Epithelial cell of prostate (primary cell): ENCODE measurements around the gene CYP11A1.

Source experiments
- DNase-seq: peaks from one replicate; pipeline ENCODE4 v3.0.0-alpha.2; 2011; ENCODE audit warnings: low read depth, low spot score
- H3K27ac ChIP-seq: fragments of 450-650 bp; 2 replicates; pipeline ENCODE4 v1.5.1; 2017; ENCODE audit warnings: mild to moderate bottlenecking

CYP11A1 gene

GRCh38 chr15:74311734-74312444 lies 55.6 kb downstream of the CYP11A1 start:
- no peak for DNase-seq
- no peak overlapping the region for H3K27ac ChIP-seq

GRCh38 chr15:74307827-74308811 lies 59.3 kb downstream of the CYP11A1 start:
- DNase-seq, result no peak
- no peak overlapping the region for H3K27ac ChIP-seq

GRCh38 chr15:74306781-74307217 lies 60.6 kb downstream of the CYP11A1 start:
- no peak for DNase-seq

GRCh38 chr15:74305687-74306086 lies 61.8 kb downstream of the CYP11A1 start:
- no peak overlapping the region for H3K27ac ChIP-seq
- no peak for DNase-seq

More at GRCh38 chr15:74306781-74307217, 60.6 kb downstream of the CYP11A1 start:
- no peak overlapping the region for H3K27ac ChIP-seq

GRCh38 chr15:74304431-74304830 lies 63.0 kb downstream of the CYP11A1 start:
- no peak overlapping the region for H3K27ac ChIP-seq
- no peak for DNase-seq

- DNase-seq, result no peak
- H3K27ac ChIP-seq, result no peak overlapping the region
These were observed 63.6 kb downstream of the CYP11A1 start for GRCh38 chr15:74303741-74304309.

- DNase-seq, result no peak
- H3K27ac ChIP-seq, result no peak overlapping the region
These were observed 64.6 kb downstream of the CYP11A1 start for GRCh38 chr15:74302821-74303359.

GRCh38 chr15:74301583-74302361 lies 65.7 kb downstream of the CYP11A1 start:
- no peak overlapping the region for H3K27ac ChIP-seq
- DNase-seq, result no peak

- no peak for DNase-seq
- H3K27ac ChIP-seq, result no peak overlapping the region
These were observed 67.2 kb downstream of the CYP11A1 start for GRCh38 chr15:74300057-74300795.

- no peak for DNase-seq
- no peak overlapping the region for H3K27ac ChIP-seq
These were observed 69.6 kb downstream of the CYP11A1 start for GRCh38 chr15:74297887-74298286.

GRCh38 chr15:74295800-74296199 lies 71.6 kb downstream of the CYP11A1 start:
- DNase-seq, result no peak
- H3K27ac ChIP-seq, result no peak overlapping the region

- no peak overlapping the region for H3K27ac ChIP-seq
- no peak for DNase-seq
These were observed 73.4 kb downstream of the CYP11A1 start for GRCh38 chr15:74294010-74294409.

- DNase-seq, result no peak
- no peak overlapping the region for H3K27ac ChIP-seq
These were observed 74.2 kb downstream of the CYP11A1 start for GRCh38 chr15:74293021-74293810.

- DNase-seq, result no peak
- H3K27ac ChIP-seq, result no peak overlapping the region
These were observed 76.1 kb downstream of the CYP11A1 start for GRCh38 chr15:74291101-74292071.

GRCh38 chr15:74290645-74291044 lies 76.8 kb downstream of the CYP11A1 start:
- H3K27ac ChIP-seq, result no peak overlapping the region
- DNase-seq, result no peak

- H3K27ac ChIP-seq, result no peak overlapping the region
- no peak for DNase-seq
These were observed 77.8 kb downstream of the CYP11A1 start for GRCh38 chr15:74289671-74290070.
